Panc1 (cell line): ENCODE results near the gene INTS1. TPM values are rescaled to one million over a fixed set of nuclear protein-coding genes. Genes with fewer than 3 reads are reported as not detected.
A peak's percentile ranks its signal among the peaks of the same experiment; 100 is the strongest.

Source experiments
- ATAC-seq: fragments of 200-7000 bp; cut with Tn5 transposase; 2 replicates; pipeline ENCODE4 v1.9.1; 2020; ENCODE audit warnings: mild to moderate bottlenecking, moderate library complexity
- BruUV-seq: library from RNA; stranded (reverse); fragments of 400-500 nt; replicated peaks from 2 replicates; lab custom pipeline; 2021; lab: Mats Ljungman, UMichigan
- CTCF ChIA-PET: fragments of 300-600 bp; sonication (Branson Sonifier 250); formaldehyde crosslinking; loops from one replicate; lab custom pipeline; 2022; ENCODE audit warnings: antibody characterized with exemption; lab: Charles Lee
- POLR2A ChIA-PET: fragments of 300-600 bp; sonication (Branson Sonifier 250); formaldehyde crosslinking; loops from one replicate; lab custom pipeline; 2022; ENCODE audit warnings: antibody characterized with exemption; lab: Charles Lee
- DNase-seq: peaks from one replicate; pipeline ENCODE4 v3.0.0-alpha.2; 2010; ENCODE audit warnings: low read depth, low spot score
- H3K27ac ChIP-seq: 2 replicates; pipeline ENCODE4 v1.5.1; 2011; ENCODE audit warnings: mild to moderate bottlenecking, low read length, inconsistent platforms
- H3K27me3 ChIP-seq: fragments of 200-500 bp; sonication (Bioruptor generic); 2 replicates; pipeline ENCODE4 v1.6.0; 2014; ENCODE audit warnings: low read length, inconsistent platforms; ENCODE audit not compliant: control insufficient read depth, insufficient read depth
- H3K36me3 ChIP-seq: fragments of 200-500 bp; sonication (Bioruptor generic); 2 replicates; pipeline ENCODE4 v1.5.1; 2014; ENCODE audit warnings: inconsistent platforms, mild to moderate bottlenecking, low read length, moderate library complexity; ENCODE audit not compliant: control insufficient read depth, insufficient read depth
- H3K4me1 ChIP-seq: 2 replicates; pipeline ENCODE4 v1.5.1; 2011; ENCODE audit warnings: inconsistent platforms, mild to moderate bottlenecking, low read length, moderate library complexity; ENCODE audit not compliant: control insufficient read depth, insufficient read depth
- H3K4me3 ChIP-seq, 2 experiments: 2 replicates each; pipeline ENCODE4 v1.5.1; 2011 to 2012; ENCODE audit warnings: low read depth in 2 of 2, low read length in 2 of 2, mild to moderate bottlenecking in 2 of 2, inconsistent platforms in 1 of 2, moderate library complexity in 1 of 2
- H3K9me3 ChIP-seq: fragments of 200-500 bp; sonication (Bioruptor generic); 2 replicates; pipeline ENCODE4 v1.5.1; 2014; ENCODE audit warnings: low read depth, mild to moderate bottlenecking, inconsistent platforms, low read length, moderate library complexity; ENCODE audit not compliant: control insufficient read depth, insufficient read depth
- POLR2AphosphoS5 ChIP-seq: IDR thresholded peaks from 2 replicates; pipeline ENCODE4 v1.6.1; 2012; ENCODE audit warnings: mild to moderate bottlenecking, low read depth, low read length, moderate library complexity
- SIN3A ChIP-seq: IDR thresholded peaks from 2 replicates; pipeline ENCODE4 v1.6.1; 2012; ENCODE audit warnings: low read depth, mild to moderate bottlenecking, low read length, moderate library complexity, borderline replicate concordance; ENCODE audit not compliant: insufficient read depth
- in situ Hi-C: cut with HindIII; loops from 2 replicates; pipeline ENCODE4 v1.10.0; 2016; ENCODE audit warnings: low sequenced_read_pairs, low pct_unique_long_range_greater_than_20kb
- intact Hi-C: fragments of 100-400 bp; cut with micrococcal nuclease; formaldehyde crosslinking; loops from one replicate; pipeline ENCODE4 v1.10.0; 2022; ENCODE audit not compliant: unreplicated experiment
- total RNA-seq: library from RNA; stranded (reverse); gene quantifications from one replicate; pipeline ENCODE4 v1.2.1, GENCODE V29; 2021; ENCODE audit not compliant: unreplicated experiment
- TF ChIP-seq, protein P1 (sequence below), 2 experiments: IDR thresholded peaks; 2 replicates each; pipeline ENCODE4 v1.6.1; 2011 to 2012; ENCODE audit warnings: low read depth in 2 of 2, control low read depth in 1 of 2, low read length in 1 of 2, mild to moderate bottlenecking in 1 of 2, moderate library complexity in 1 of 2; ENCODE audit not compliant: insufficient read depth in 1 of 2
- TF ChIP-seq, protein P2 (sequence below): fragments of 450-650 bp; IDR thresholded peaks from 2 replicates; pipeline ENCODE4 v1.5.1; 2017; ENCODE audit warnings: mild to moderate bottlenecking

INTS1 gene
- total RNA-seq, 1 experiment from 2014 or later: 173 TPM

DNA sequence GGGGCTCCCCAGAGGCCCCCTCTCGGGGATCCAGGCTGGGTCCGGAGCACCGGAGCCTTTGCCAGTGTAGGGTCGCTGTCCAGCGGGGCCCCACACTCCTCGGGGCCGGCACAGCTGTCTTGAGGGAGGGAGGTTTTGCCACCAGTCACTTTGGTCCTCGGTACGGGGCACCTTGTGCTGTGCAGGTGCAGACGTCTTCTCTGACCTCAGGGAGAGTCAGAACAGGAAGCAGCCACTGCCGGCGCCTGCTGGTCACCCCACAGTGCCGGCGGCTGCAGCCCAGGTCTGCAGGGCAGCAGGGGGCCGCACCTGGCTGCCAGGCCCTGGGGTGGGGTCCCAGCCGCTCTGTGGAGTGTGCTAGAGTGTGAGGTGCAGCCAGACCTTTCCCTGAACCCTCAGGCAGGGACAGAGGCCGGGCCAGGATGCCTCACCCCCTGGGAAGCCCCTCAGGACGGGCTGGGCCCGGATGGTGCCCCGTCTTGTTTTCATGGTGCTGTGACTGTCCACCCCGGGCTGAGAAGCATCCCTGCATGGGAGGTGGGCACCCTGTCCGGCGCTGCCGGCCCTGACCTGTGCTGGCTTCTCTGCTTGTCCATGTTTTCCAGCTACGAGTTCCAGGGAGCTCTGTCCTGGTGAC lies 34.5 kb upstream of the INTS1 start:
- POLR2A ChIA-PET: no interaction called here
- TF ChIP-seq, protein P1, sequence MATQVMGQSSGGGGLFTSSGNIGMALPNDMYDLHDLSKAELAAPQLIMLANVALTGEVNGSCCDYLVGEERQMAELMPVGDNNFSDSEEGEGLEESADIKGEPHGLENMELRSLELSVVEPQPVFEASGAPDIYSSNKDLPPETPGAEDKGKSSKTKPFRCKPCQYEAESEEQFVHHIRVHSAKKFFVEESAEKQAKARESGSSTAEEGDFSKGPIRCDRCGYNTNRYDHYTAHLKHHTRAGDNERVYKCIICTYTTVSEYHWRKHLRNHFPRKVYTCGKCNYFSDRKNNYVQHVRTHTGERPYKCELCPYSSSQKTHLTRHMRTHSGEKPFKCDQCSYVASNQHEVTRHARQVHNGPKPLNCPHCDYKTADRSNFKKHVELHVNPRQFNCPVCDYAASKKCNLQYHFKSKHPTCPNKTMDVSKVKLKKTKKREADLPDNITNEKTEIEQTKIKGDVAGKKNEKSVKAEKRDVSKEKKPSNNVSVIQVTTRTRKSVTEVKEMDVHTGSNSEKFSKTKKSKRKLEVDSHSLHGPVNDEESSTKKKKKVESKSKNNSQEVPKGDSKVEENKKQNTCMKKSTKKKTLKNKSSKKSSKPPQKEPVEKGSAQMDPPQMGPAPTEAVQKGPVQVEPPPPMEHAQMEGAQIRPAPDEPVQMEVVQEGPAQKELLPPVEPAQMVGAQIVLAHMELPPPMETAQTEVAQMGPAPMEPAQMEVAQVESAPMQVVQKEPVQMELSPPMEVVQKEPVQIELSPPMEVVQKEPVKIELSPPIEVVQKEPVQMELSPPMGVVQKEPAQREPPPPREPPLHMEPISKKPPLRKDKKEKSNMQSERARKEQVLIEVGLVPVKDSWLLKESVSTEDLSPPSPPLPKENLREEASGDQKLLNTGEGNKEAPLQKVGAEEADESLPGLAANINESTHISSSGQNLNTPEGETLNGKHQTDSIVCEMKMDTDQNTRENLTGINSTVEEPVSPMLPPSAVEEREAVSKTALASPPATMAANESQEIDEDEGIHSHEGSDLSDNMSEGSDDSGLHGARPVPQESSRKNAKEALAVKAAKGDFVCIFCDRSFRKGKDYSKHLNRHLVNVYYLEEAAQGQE (IDR thresholded peaks at IDR 0.05; ENCODE audit: insufficient read depth in 1 of 2, low read depth in 2 of 2, low read length in 1 of 2): peak in 1 of 2 experiments; percentile 76; a peak in 1 of 4 replicates
- no peak for TF ChIP-seq SIN3A
- TF ChIP-seq POLR2AphosphoS5: 0 out of 2 replicates have a peak, but pooled peaks have one; percentile 8
- CTCF ChIA-PET: no interaction called here
- Histone ChIP-seq H3K9me3 (no peaks in the 10 kb centered on the region), H3K27me3 (no peaks in the 10 kb centered on the region), H3K4me3 (peak overlapping the region; percentile 52 to 70), H3K36me3 (peaks cover 3% of the 10 kb centered on the region; the same call in 1 of the 2 replicates), H3K27ac (peak overlapping the region; percentile 88), H3K4me1 (peaks cover 76% of the 10 kb centered on the region)
- DNase-seq: no peak
- intact Hi-C loops (no loop called here), in situ Hi-C loops (no loop called here)
- no peak for ATAC-seq
- no TSS peak for BruUV-seq

DNA sequence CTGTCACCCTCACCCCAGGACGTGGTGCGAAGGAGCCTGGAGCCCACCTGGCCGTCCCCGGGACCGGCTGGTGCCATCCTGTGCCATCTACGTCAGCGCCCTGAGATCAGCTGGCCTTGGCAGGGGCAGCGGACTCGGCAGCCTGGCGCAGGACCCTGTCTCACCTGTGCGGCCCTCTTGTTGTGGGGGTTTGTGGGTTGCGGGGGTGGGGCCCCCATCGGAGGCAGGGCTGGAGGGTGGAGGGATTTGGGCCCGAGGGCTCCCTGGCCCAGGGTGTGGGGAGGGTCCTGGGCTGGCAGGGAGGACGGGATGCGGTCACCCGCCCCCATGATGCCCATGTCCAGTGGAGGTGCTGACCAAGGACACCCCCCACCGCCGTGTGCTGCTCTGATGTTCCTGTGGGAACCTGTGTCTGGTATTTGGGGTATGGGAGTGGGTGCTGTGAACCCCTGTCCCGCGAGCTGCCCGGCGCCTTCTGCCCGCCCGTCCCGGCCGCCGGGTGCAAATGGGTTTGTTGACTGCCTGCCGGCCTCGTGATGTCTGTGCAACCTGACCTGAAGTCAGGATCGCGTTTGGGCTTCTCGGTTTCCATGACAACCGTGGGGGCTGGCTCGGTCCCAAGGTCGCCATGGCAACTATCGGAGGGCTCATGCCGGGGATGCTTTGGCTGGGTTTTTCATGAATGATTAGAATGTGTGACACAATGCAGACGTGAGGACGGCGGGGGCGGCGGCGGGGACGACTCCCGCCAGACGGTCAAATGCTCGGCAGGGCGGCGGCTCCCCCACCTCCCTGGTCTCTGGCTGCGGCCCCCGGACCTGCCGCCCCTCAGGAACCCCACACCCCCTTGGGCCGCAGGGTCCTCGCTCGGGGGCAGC lies 33.6 kb upstream of the INTS1 start:
- TSS peak; percentile 58 for BruUV-seq

More for the DNA sequence above, 33.6 kb upstream of the INTS1 start:
- Histone ChIP-seq H3K9me3 (no peaks in the 10 kb centered on the region), H3K27me3 (no peaks in the 10 kb centered on the region), H3K4me1 (peaks cover 74% of the 10 kb centered on the region), H3K4me3 (peak overlapping the region; percentile 52 to 70), H3K27ac (peak overlapping the region; percentile 88), H3K36me3 (peaks cover 3% of the 10 kb centered on the region; the same call in 1 of the 2 replicates)
- DNase-seq (no peak), ATAC-seq (peak; percentile 5)
- in situ Hi-C loops: no loop called here
- TF ChIP-seq, protein P1 (IDR thresholded peaks at IDR 0.05; ENCODE audit: insufficient read depth in 1 of 2, low read depth in 2 of 2, low read length in 1 of 2): 0 out of 4 replicates have a peak, but pooled peaks of 1 of the 2 experiments have one; percentile 5
- TF ChIP-seq, protein P2, sequence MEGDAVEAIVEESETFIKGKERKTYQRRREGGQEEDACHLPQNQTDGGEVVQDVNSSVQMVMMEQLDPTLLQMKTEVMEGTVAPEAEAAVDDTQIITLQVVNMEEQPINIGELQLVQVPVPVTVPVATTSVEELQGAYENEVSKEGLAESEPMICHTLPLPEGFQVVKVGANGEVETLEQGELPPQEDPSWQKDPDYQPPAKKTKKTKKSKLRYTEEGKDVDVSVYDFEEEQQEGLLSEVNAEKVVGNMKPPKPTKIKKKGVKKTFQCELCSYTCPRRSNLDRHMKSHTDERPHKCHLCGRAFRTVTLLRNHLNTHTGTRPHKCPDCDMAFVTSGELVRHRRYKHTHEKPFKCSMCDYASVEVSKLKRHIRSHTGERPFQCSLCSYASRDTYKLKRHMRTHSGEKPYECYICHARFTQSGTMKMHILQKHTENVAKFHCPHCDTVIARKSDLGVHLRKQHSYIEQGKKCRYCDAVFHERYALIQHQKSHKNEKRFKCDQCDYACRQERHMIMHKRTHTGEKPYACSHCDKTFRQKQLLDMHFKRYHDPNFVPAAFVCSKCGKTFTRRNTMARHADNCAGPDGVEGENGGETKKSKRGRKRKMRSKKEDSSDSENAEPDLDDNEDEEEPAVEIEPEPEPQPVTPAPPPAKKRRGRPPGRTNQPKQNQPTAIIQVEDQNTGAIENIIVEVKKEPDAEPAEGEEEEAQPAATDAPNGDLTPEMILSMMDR: no peak
- intact Hi-C loops: loop anchor here (2.0 kb wide), 1 partner anchor 33 kb away; the partner anchor contains the start of gene INTS1
- POLR2A ChIA-PET: interaction anchor here (0.5 to 1.1 kb wide), 3 partner anchors 10 to 72 kb away, joined by 3 to 5 read pairs (median 4); no protein-coding TSS in a partner anchor
- CTCF ChIA-PET: interaction anchor here (1.1 kb wide), 1 partner anchor 31 kb away, joined by 3 read pairs; no protein-coding TSS in a partner anchor
